HG02885 (cell line): ENCODE results near the gene CAMSAP3.

Source experiments
- ATAC-seq: cut with Tn5 transposase; IDR thresholded peaks from one replicate; pipeline ENCODE4 v1.9.1; 2021; ENCODE audit warnings: mild to moderate bottlenecking; ENCODE audit not compliant: unreplicated experiment, poor library complexity

CAMSAP3 gene

GRCh38 chr19:7611541-7612279 lies 16.0 kb downstream of the CAMSAP3 start:
- ATAC-seq, result no peak

- ATAC-seq, result no peak
These were observed 16.9 kb downstream of the CAMSAP3 start for GRCh38 chr19:7612282-7613274.

- ATAC-seq, result no peak
These were observed 19.4 kb downstream of the CAMSAP3 start for GRCh38 chr19:7614859-7615741.

- ATAC-seq, result no peak
These were observed 21.5 kb downstream of the CAMSAP3 start for GRCh38 chr19:7617172-7617571.

GRCh38 chr19:7617735-7618134 lies 22.1 kb downstream of the CAMSAP3 start:
- ATAC-seq, result no peak

- ATAC-seq, result no peak
These were observed 22.7 kb downstream of the CAMSAP3 start for GRCh38 chr19:7618348-7618747.

- no peak for ATAC-seq
These were observed 23.3 kb downstream of the CAMSAP3 start for GRCh38 chr19:7618771-7619510.

- no peak for ATAC-seq
These were observed 24.2 kb downstream of the CAMSAP3 start for GRCh38 chr19:7619671-7620441.

GRCh38 chr19:7620442-7621412 lies 25.1 kb downstream of the CAMSAP3 start:
- ATAC-seq, result no peak

GRCh38 chr19:7622933-7623685 lies 27.4 kb downstream of the CAMSAP3 start:
- no peak for ATAC-seq

- no peak for ATAC-seq
These were observed 28.3 kb downstream of the CAMSAP3 start for GRCh38 chr19:7623725-7624603.

- no peak for ATAC-seq
These were observed 29.1 kb downstream of the CAMSAP3 start for GRCh38 chr19:7624810-7625209.

- no peak for ATAC-seq
These were observed 30.2 kb downstream of the CAMSAP3 start for GRCh38 chr19:7625763-7626372.

- ATAC-seq, result no peak
These were observed 31.5 kb downstream of the CAMSAP3 start for GRCh38 chr19:7627166-7627565.

GRCh38 chr19:7628589-7629311 lies 33.1 kb downstream of the CAMSAP3 start:
- ATAC-seq, result no peak
